HCT116 (cell line): Measurements from ENCODE around the gene PPP1R3G. TPM values are rescaled to one million over a fixed set of nuclear protein-coding genes. Genes with fewer than 3 reads are reported as not detected.

Experiments
- ATAC-seq: fragments of 200-7000 bp; cut with Tn5 transposase; 2 replicates; pipeline ENCODE4 v1.9.1; 2020; ENCODE audit warnings: mild to moderate bottlenecking, moderate library complexity
- BruUV-seq: library from RNA; stranded (reverse); fragments of 400-500 nt; replicated peaks from 2 replicates; lab custom pipeline; 2021; lab: Mats Ljungman, UMichigan
- CTCF ChIA-PET: fragments of 300-600 bp; sonication (Branson Sonifier 250); formaldehyde crosslinking; loops from one replicate; lab custom pipeline; 2021; ENCODE audit warnings: antibody characterized with exemption; lab: Charles Lee
- POLR2A ChIA-PET: fragments of 300-600, 350-600 bp; sonication (Branson Sonifier 250); formaldehyde crosslinking; loops from one replicate; lab custom pipeline; 2021; ENCODE audit warnings: antibody characterized with exemption; lab: Charles Lee
- RAD21 ChIA-PET, 2 experiments: fragments of 300-600 bp; sonication (Branson Sonifier 250); formaldehyde crosslinking; loops; one replicate each; lab custom pipeline; 2023; ENCODE audit warnings: low total read pairs in 2 of 2; ENCODE audit not compliant: uncharacterized antibody in 2 of 2, unreplicated experiment in 2 of 2, low non-redundant PET in 1 of 2; lab: Charles Lee
- DNase-seq: peaks from one replicate; pipeline ENCODE4 v3.0.0-alpha.2; 2010; ENCODE audit warnings: low read depth, low spot score
- H2AFZ ChIP-seq: fragments of 200-600 bp; shearing (Covaris generic), sonication (generic); 2 replicates; pipeline ENCODE4 v1.6.1; 2017; ENCODE audit warnings: low read depth, mixed run types, mixed read lengths, antibody characterized with exemption, low read length; ENCODE audit not compliant: poor library complexity, severe bottlenecking
- H3K27ac ChIP-seq: 2 replicates; pipeline ENCODE4 v1.5.1; 2012; ENCODE audit warnings: low read depth, low read length
- H3K27me3 ChIP-seq: fragments of 200-600 bp; sonication (generic); 2 replicates; pipeline ENCODE4 v1.6.1; 2016; ENCODE audit warnings: mixed run types, low read length, mixed read lengths; ENCODE audit not compliant: insufficient read depth
- H3K36me3 ChIP-seq, 2 experiments: fragments of 200-500 bp in 1 of 2; fragments of 200-600 bp in 1 of 2; sonication (Bioruptor generic) in 1 of 2; sonication (generic) in 1 of 2; 2 replicates each; pipeline versions ENCODE4 v1.5.1 to v1.6.1; 2014 to 2016; ENCODE audit warnings: low read length in 2 of 2, inconsistent platforms in 1 of 2, mixed read lengths in 1 of 2, mixed run types in 1 of 2; ENCODE audit not compliant: insufficient read depth in 2 of 2, control insufficient read depth in 1 of 2
- H3K4me1 ChIP-seq, 2 experiments: fragments of 200-600 bp in 1 of 2; sonication (generic) in 1 of 2; 2 replicates each; pipeline versions ENCODE4 v1.5.1 to v1.6.1; 2012 to 2017; ENCODE audit warnings: low read length in 2 of 2, inconsistent platforms in 1 of 2, mild to moderate bottlenecking in 1 of 2, mixed read lengths in 1 of 2, mixed run types in 1 of 2, moderate library complexity in 1 of 2; ENCODE audit not compliant: insufficient read depth in 2 of 2, control insufficient read depth in 1 of 2
- H3K4me2 ChIP-seq: fragments of 200-600 bp; sonication (generic); 2 replicates; pipeline ENCODE4 v1.6.1; 2017; ENCODE audit warnings: mixed run types, low read length, mixed read lengths
- H3K4me3 ChIP-seq, 2 experiments: fragments of 200-600 bp in 1 of 2; sonication (generic) in 1 of 2; replicated peaks in 1 of 2; 2 replicates each; pipeline ENCODE4 v1.5.1; 2011 to 2016; ENCODE audit warnings: low read length in 2 of 2, control low read depth in 1 of 2, low read depth in 1 of 2, mild to moderate bottlenecking in 1 of 2, mixed read lengths in 1 of 2, mixed run types in 1 of 2
- H3K79me2 ChIP-seq: fragments of 200-600 bp; sonication (generic); 2 replicates; pipeline ENCODE4 v1.6.1; 2017; ENCODE audit warnings: mild to moderate bottlenecking, mixed run types, low read length, moderate library complexity, mixed read lengths; ENCODE audit not compliant: insufficient read depth
- H3K9ac ChIP-seq: fragments of 200-600 bp; sonication (generic); 2 replicates; pipeline ENCODE4 v1.6.1; 2016; ENCODE audit warnings: low read length, mixed read lengths
- H3K9me2 ChIP-seq: fragments of 200-600 bp; sonication (generic), shearing (Covaris generic); 2 replicates; pipeline ENCODE4 v1.6.1; 2017; ENCODE audit warnings: mixed run types, mild to moderate bottlenecking, moderate library complexity; ENCODE audit not compliant: insufficient read depth
- H3K9me3 ChIP-seq, 2 experiments: fragments of 200-500 bp in 1 of 2; fragments of 200-600 bp in 1 of 2; sonication (Bioruptor generic) in 1 of 2; sonication (generic) in 1 of 2; 2 replicates each; pipeline ENCODE4 v1.6.1; 2014 to 2017; ENCODE audit warnings: low read length in 2 of 2, mixed read lengths in 2 of 2, inconsistent platforms in 1 of 2, low read depth in 1 of 2, mild to moderate bottlenecking in 1 of 2, mixed run types in 1 of 2, moderate library complexity in 1 of 2; ENCODE audit not compliant: control insufficient read depth in 1 of 2, insufficient read depth in 1 of 2
- H4K20me1 ChIP-seq: fragments of 200-600 bp; sonication (generic), shearing (Covaris generic); 2 replicates; pipeline ENCODE4 v1.6.1; 2017; ENCODE audit warnings: mixed run types, mild to moderate bottlenecking, moderate library complexity; ENCODE audit not compliant: insufficient read depth
- ELF1 ChIP-seq: IDR thresholded peaks from 2 replicates; pipeline ENCODE4 v1.6.1; 2012; ENCODE audit warnings: low read depth, borderline replicate concordance
- EZH2 ChIP-seq: fragments of 200-600 bp; sonication (generic); IDR thresholded peaks from 2 replicates; pipeline ENCODE4 v1.6.1; 2017; ENCODE audit warnings: antibody characterized with exemption, mixed run types
- FOSL1 ChIP-seq: IDR thresholded peaks from 2 replicates; pipeline ENCODE4 v1.6.1; 2012; ENCODE audit warnings: low read depth
- MAX ChIP-seq: IDR thresholded peaks from 2 replicates; pipeline ENCODE4 v1.6.1; 2012
- SP1 ChIP-seq: IDR thresholded peaks from 2 replicates; pipeline ENCODE4 v1.6.1; 2012; ENCODE audit warnings: low read depth
- TCF7L2 ChIP-seq: IDR thresholded peaks from 2 replicates; pipeline ENCODE4 v1.7.0; 2011; ENCODE audit warnings: borderline replicate concordance, inconsistent platforms; ENCODE audit not compliant: insufficient read depth, insufficient read length; ENCODE audit errors: extremely low read depth
- YY1 ChIP-seq: IDR thresholded peaks from 2 replicates; pipeline ENCODE4 v1.6.1; 2011; ENCODE audit warnings: low read length, low read depth, moderate library complexity, mild to moderate bottlenecking; ENCODE audit not compliant: insufficient replicate concordance; ENCODE audit errors: extremely low read depth
- intact Hi-C: fragments of 100-400 bp; cut with micrococcal nuclease; formaldehyde crosslinking; loops from 2 replicates; pipeline ENCODE4 v1.10.0; 2022
- total RNA-seq: library from RNA; stranded (reverse); gene quantifications from one replicate; pipeline ENCODE4 v1.2.1, GENCODE V29; 2021; ENCODE audit not compliant: unreplicated experiment
- TF ChIP-seq, protein P1 (sequence below): IDR thresholded peaks from 2 replicates; pipeline ENCODE4 v1.6.1; 2012

The PPP1R3G gene
- total RNA-seq, 1 experiment from 2014 or later: 0.27 TPM

- TF ChIP-seq TCF7L2: no peak
Measured at GRCh38 chr6:5099537-5099936, 14.4 kb downstream of the PPP1R3G start (continued).

DNA sequence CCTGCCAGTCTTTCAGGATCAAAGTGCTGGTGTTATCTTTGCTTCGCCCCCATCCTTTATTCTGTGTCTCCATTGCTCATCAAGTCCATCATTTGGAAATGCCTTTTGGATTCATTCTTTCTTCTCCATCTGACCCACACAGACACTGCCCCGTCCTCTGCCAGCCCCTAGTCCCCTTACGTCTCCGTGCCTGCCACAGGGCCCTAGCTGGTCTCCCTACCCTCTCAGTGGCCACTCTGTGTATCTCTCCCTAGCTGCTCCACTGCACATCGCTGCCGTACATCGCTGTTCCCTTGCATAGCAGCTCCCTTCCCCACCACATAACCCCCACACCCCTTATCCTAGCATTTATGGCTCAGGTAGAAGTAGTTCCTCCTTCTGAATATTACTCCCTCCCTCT, 15.7 kb downstream of the PPP1R3G start:
- Histone ChIP-seq H3K9me3 (no peaks in the 10 kb centered on the region), H3K79me2 (no peaks in the 10 kb centered on the region)
- intact Hi-C loops: no loop called here
- TF ChIP-seq ELF1: no peak
- TF ChIP-seq YY1: no peak
- no peak for TF ChIP-seq MAX
- TF ChIP-seq, protein P1, sequence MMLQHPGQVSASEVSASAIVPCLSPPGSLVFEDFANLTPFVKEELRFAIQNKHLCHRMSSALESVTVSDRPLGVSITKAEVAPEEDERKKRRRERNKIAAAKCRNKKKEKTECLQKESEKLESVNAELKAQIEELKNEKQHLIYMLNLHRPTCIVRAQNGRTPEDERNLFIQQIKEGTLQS: no peak
- TF ChIP-seq FOSL1: no peak
- TF ChIP-seq SP1: no peak
- TF ChIP-seq EZH2: no peak
- TF ChIP-seq, all 23 proteins: peak for 0
- H3K27me3 ChIP-seq: no peaks in the 10 kb centered on the region
- POLR2A ChIA-PET: no interaction called here
- no peak overlapping the region for H3K4me2 ChIP-seq
- RAD21 ChIA-PET: no interaction called here
- BruUV-seq: no TSS peak
- peaks cover 0 to 8% of the 10 kb centered on the region in 2 experiments; a peak in 2 of 4 replicates for H3K4me1 ChIP-seq
- H3K9me2 ChIP-seq: no peaks in the 10 kb centered on the region
- no peaks in the 10 kb centered on the region for H4K20me1 ChIP-seq
- no peak for ATAC-seq
- CTCF ChIA-PET: no interaction called here
- H3K4me3 ChIP-seq: no peak overlapping the region
- no peak for DNase-seq
- H3K27ac ChIP-seq: no peak overlapping the region
- H3K36me3 ChIP-seq: no peaks in the 10 kb centered on the region
- no peak overlapping the region for H3K9ac ChIP-seq
- H2AFZ ChIP-seq: no peak overlapping the region
